Peyer's patch (tissue), 4 donors: ENCODE results near the gene MAPT.

Experiments used
- CTCF ChIP-seq, 6 experiments: fragments of 450-650 bp in 4 of 6; fragments of 200-600 bp in 2 of 6; sonication (generic) in 1 of 6; IDR thresholded peaks; one replicate each; pipeline ENCODE4 v1.5.1; 2017 to 2019; ENCODE audit warnings: antibody characterized with exemption in 6 of 6, mild to moderate bottlenecking in 3 of 6, moderate library complexity in 1 of 6
- POLR2A ChIP-seq, 2 donors: fragments of 450-650 bp; IDR thresholded peaks; one replicate each; pipeline ENCODE4 v1.5.1; 2017; ENCODE audit warnings: antibody characterized with exemption in 2 of 2, mild to moderate bottlenecking in 2 of 2, moderate library complexity in 2 of 2

GRCh38 chr17:45973946-45974859, 79.8 kb downstream of the MAPT start:
- no peak for TF ChIP-seq CTCF (IDR thresholded peaks at IDR 0.05)
- no peak for TF ChIP-seq POLR2A (IDR thresholded peaks at IDR 0.05)
